Neural progenitor cell (in vitro differentiated cells): ENCODE results near the gene CD4.

Source experiments
- CTCF ChIP-seq: fragments of 200-600 bp; sonication (generic); IDR thresholded peaks from 2 replicates; pipeline ENCODE4 v1.5.1; 2017; ENCODE audit warnings: antibody characterized with exemption, mild to moderate bottlenecking
- EZH2 ChIP-seq: fragments of 200-600 bp; sonication (generic); IDR thresholded peaks from 2 replicates; pipeline ENCODE4 v1.6.1; 2017; ENCODE audit warnings: antibody characterized with exemption, mild to moderate bottlenecking, moderate library complexity
- EZH2phosphoT487 ChIP-seq: fragments of 200-600 bp; sonication (generic); IDR thresholded peaks from 2 replicates; pipeline ENCODE4 v1.6.1; 2017; ENCODE audit warnings: antibody characterized with exemption

- TF ChIP-seq EZH2, result no peak
- no peak for TF ChIP-seq CTCF
- TF ChIP-seq EZH2phosphoT487, result no peak
Measured at GRCh38 chr12:6846316-6846869, 57.1 kb downstream of the CD4 start.
